ENCODE data around the gene WASHC4.
A peak's percentile ranks its signal among the peaks of the same experiment; 100 is the strongest.
"Not testable (repeated sequence)": the region's sequence is repeated elsewhere in the genome, so short reads cannot be mapped to it uniquely, and the experiment has no call there.

The WASHC4 gene

GRCh38 chr12:105090361-105090760, 17.2 kb upstream of the WASHC4 start:
- no peak for DNase-seq (ENCODE audit: low read depth)

- DNase-seq (ENCODE audit: low read depth): no peak
Measured at GRCh38 chr12:105091476-105092206, 15.9 kb upstream of the WASHC4 start.

GRCh38 chr12:105092336-105092735, 15.2 kb upstream of the WASHC4 start:
- no peak for DNase-seq (ENCODE audit: low read depth)

- not testable (repeated sequence) for DNase-seq (ENCODE audit: low read depth)
Measured at GRCh38 chr12:105095338-105095737, 12.2 kb upstream of the WASHC4 start.

GRCh38 chr12:105099356-105099755, 8.2 kb upstream of the WASHC4 start:
- no peak for DNase-seq (ENCODE audit: low read depth)

GRCh38 chr12:105100207-105100985, 7.1 kb upstream of the WASHC4 start:
- peak; percentile 45 for DNase-seq (ENCODE audit: low read depth)

- DNase-seq (ENCODE audit: low read depth): no peak
Measured at GRCh38 chr12:105100998-105101397, 6.5 kb upstream of the WASHC4 start.

- DNase-seq (ENCODE audit: low read depth): no peak
Measured at GRCh38 chr12:105102673-105103072, 4.9 kb upstream of the WASHC4 start.

GRCh38 chr12:105104762-105105161, 2.8 kb upstream of the WASHC4 start:
- no peak for DNase-seq (ENCODE audit: low read depth)

- no peak for DNase-seq (ENCODE audit: low read depth)
Measured at GRCh38 chr12:105106621-105107020, 910 bp upstream of the WASHC4 start.

GRCh38 chr12:105107171-105107493, 399 bp upstream of the WASHC4 start:
- peak; percentile 50 for DNase-seq (ENCODE audit: low read depth)

- no peak for DNase-seq (ENCODE audit: low read depth)
Measured at GRCh38 chr12:105109465-105110212, 2.1 kb downstream of the WASHC4 start.

- DNase-seq (ENCODE audit: low read depth): no peak
Measured at GRCh38 chr12:105110851-105111250, 3.3 kb downstream of the WASHC4 start.

GRCh38 chr12:105113094-105113493, 5.6 kb downstream of the WASHC4 start:
- DNase-seq (ENCODE audit: low read depth): no peak

GRCh38 chr12:105116969-105117368, 9.4 kb downstream of the WASHC4 start:
- DNase-seq (ENCODE audit: low read depth): no peak

- DNase-seq (ENCODE audit: low read depth): no peak
Measured at GRCh38 chr12:105120551-105120950, 13.0 kb downstream of the WASHC4 start.

- DNase-seq (ENCODE audit: low read depth): no peak
Measured at GRCh38 chr12:105138248-105138647, 30.7 kb downstream of the WASHC4 start.

GRCh38 chr12:105141320-105141922, 33.9 kb downstream of the WASHC4 start:
- no peak for DNase-seq (ENCODE audit: low read depth)

- no peak for DNase-seq (ENCODE audit: low read depth)
Measured at GRCh38 chr12:105142259-105142658, 34.7 kb downstream of the WASHC4 start.

- DNase-seq (ENCODE audit: low read depth): no peak
Measured at GRCh38 chr12:105156260-105156659, 48.7 kb downstream of the WASHC4 start.

GRCh38 chr12:105157606-105158005, 50.1 kb downstream of the WASHC4 start:
- no peak for DNase-seq (ENCODE audit: low read depth)

- DNase-seq (ENCODE audit: low read depth): no peak
Measured at GRCh38 chr12:105158876-105159275, 51.3 kb downstream of the WASHC4 start.

All from HS-5 (cell line).